Measurements from ENCODE around the gene ATRIP.

DNA sequence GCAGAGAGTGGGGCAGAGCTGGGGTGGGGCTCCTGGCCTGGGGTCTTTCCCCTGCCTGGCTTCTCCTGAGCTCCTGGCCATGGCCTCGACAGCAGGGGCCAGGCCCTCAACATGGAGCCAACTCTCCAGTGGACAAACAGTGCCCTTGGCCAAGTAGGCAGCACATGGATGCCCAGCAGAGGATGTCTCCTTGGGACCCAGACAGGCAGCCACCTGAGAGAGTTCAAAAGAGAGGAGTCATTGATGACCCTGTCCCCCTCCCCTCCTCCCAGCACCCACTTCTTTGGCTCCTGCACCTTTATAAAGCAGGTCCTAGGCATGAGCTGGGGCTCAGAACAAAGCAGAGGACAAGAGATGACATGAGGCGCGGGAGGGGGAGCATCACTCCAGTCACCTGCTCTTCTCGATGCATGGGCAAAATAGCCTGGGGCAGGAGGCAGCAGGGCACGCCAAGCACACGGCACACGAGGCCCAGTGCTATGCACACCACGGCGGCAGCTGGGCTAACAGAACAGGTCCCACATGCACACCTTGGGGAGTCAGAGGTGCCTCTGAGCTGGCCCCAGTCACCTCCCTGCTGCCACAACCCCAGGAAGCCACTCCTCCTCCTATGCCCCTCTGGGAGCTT, 30.0 kb downstream of the ATRIP start:
- TF ChIP-seq, protein P1, sequence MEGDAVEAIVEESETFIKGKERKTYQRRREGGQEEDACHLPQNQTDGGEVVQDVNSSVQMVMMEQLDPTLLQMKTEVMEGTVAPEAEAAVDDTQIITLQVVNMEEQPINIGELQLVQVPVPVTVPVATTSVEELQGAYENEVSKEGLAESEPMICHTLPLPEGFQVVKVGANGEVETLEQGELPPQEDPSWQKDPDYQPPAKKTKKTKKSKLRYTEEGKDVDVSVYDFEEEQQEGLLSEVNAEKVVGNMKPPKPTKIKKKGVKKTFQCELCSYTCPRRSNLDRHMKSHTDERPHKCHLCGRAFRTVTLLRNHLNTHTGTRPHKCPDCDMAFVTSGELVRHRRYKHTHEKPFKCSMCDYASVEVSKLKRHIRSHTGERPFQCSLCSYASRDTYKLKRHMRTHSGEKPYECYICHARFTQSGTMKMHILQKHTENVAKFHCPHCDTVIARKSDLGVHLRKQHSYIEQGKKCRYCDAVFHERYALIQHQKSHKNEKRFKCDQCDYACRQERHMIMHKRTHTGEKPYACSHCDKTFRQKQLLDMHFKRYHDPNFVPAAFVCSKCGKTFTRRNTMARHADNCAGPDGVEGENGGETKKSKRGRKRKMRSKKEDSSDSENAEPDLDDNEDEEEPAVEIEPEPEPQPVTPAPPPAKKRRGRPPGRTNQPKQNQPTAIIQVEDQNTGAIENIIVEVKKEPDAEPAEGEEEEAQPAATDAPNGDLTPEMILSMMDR (IDR thresholded peaks at IDR 0.05): no peak
- TF ChIP-seq POLR2A (IDR thresholded peaks at IDR 0.05): no peak

All from lower leg skin (tissue), 3 donors.